Measurements from ENCODE around the gene TLE4.
A peak's percentile ranks its signal among the peaks of the same experiment; 100 is the strongest.

TLE4 gene

GRCh38 chr9:79572032-79572607 lies 355 bp downstream of the TLE4 start:
- no peak for TF ChIP-seq CTCF (IDR thresholded peaks at IDR 0.05; ENCODE audit: insufficient read depth, missing control alignments)
- FAIRE-seq = no peak
- no peak for DNase-seq (ENCODE audit: insufficient read length, low spot score)

GRCh38 chr9:79572608-79573411 lies 1.0 kb downstream of the TLE4 start:
- DNase-seq (ENCODE audit: insufficient read length, low spot score) (no peak), FAIRE-seq (no peak)
- TF ChIP-seq CTCF (IDR thresholded peaks at IDR 0.05; ENCODE audit: insufficient read depth, missing control alignments) = no peak

GRCh38 chr9:79573412-79573923 lies 1.7 kb downstream of the TLE4 start:
- no peak for TF ChIP-seq CTCF (IDR thresholded peaks at IDR 0.05; ENCODE audit: insufficient read depth, missing control alignments)
- DNase-seq (ENCODE audit: insufficient read length, low spot score) = no peak

GRCh38 chr9:79574136-79574535 lies 2.4 kb downstream of the TLE4 start:
- no peak for FAIRE-seq
- TF ChIP-seq CTCF (IDR thresholded peaks at IDR 0.05; ENCODE audit: insufficient read depth, missing control alignments) = no peak
- DNase-seq (ENCODE audit: insufficient read length, low spot score) = no peak

More at GRCh38 chr9:79573412-79573923, 1.7 kb downstream of the TLE4 start:
- no peak for FAIRE-seq

GRCh38 chr9:79574781-79575180 lies 3.0 kb downstream of the TLE4 start:
- no peak for FAIRE-seq
- no peak for TF ChIP-seq CTCF (IDR thresholded peaks at IDR 0.05; ENCODE audit: insufficient read depth, missing control alignments)
- DNase-seq (ENCODE audit: insufficient read length, low spot score) = no peak

GRCh38 chr9:79575547-79575946 lies 3.8 kb downstream of the TLE4 start:
- TF ChIP-seq CTCF (IDR thresholded peaks at IDR 0.05; ENCODE audit: insufficient read depth, missing control alignments) = no peak
- no peak for DNase-seq (ENCODE audit: insufficient read length, low spot score)
- FAIRE-seq = peak; percentile 16

All from D721Med (cell line).